ENCODE results near the gene SLC31A1.

The SLC31A1 gene

DNA sequence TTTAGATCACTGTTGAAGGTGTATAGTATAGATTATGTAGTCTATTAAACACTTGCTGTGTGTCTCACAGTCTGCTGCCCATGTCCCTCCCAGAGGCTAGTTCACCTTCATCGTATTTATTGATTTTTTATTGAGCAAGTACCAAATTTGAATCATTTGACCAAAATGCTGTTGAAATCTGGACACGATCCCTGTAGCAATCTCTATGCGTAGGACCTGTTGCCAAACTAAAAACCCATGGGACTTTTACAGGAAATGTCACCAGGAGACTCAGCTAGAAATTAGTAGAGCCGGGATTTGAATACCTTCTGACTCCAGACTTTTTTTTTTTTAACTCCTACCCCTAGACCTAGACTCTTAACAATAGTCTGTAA, 17.5 kb downstream of the SLC31A1 start:
- no peak overlapping the region for H3K4me3 ChIP-seq (replicated peaks; ENCODE audit: insufficient read depth, low read length)
- TF ChIP-seq REST (IDR thresholded peaks at IDR 0.05; ENCODE audit: insufficient replicate concordance, low read depth) (no peak), POLR2AphosphoS5 (IDR thresholded peaks at IDR 0.05; ENCODE audit: low read depth) (no peak), SPI1 (IDR thresholded peaks at IDR 0.05; ENCODE audit: borderline replicate concordance, low read depth) (no peak), GABPA (IDR thresholded peaks at IDR 0.05; ENCODE audit: low read depth) (no peak)
- TF ChIP-seq, protein P1, sequence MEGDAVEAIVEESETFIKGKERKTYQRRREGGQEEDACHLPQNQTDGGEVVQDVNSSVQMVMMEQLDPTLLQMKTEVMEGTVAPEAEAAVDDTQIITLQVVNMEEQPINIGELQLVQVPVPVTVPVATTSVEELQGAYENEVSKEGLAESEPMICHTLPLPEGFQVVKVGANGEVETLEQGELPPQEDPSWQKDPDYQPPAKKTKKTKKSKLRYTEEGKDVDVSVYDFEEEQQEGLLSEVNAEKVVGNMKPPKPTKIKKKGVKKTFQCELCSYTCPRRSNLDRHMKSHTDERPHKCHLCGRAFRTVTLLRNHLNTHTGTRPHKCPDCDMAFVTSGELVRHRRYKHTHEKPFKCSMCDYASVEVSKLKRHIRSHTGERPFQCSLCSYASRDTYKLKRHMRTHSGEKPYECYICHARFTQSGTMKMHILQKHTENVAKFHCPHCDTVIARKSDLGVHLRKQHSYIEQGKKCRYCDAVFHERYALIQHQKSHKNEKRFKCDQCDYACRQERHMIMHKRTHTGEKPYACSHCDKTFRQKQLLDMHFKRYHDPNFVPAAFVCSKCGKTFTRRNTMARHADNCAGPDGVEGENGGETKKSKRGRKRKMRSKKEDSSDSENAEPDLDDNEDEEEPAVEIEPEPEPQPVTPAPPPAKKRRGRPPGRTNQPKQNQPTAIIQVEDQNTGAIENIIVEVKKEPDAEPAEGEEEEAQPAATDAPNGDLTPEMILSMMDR (IDR thresholded peaks at IDR 0.05; ENCODE audit: insufficient read depth, low read length), result no peak
- no peak for DNase-seq (ENCODE audit: low read depth in 1 of 2, low spot score in 1 of 2)
- no peaks in the 10 kb centered on the region for H3K27me3 ChIP-seq (ENCODE audit: insufficient read depth, poor library complexity, severe bottlenecking)
- no peak overlapping the region for H3K27ac ChIP-seq (replicated peaks)

GRCh38 chr9:113241161-113241560, 19.8 kb downstream of the SLC31A1 start:
- H3K27me3 ChIP-seq (ENCODE audit: insufficient read depth, poor library complexity, severe bottlenecking), result no peaks in the 10 kb centered on the region
- no peak for DNase-seq (ENCODE audit: low read depth in 1 of 2, low spot score in 1 of 2)
- H3K27ac ChIP-seq (replicated peaks), result no peak overlapping the region
- no peak for TF ChIP-seq POLR2AphosphoS5 (IDR thresholded peaks at IDR 0.05; ENCODE audit: low read depth)
- no peak for TF ChIP-seq SPI1 (IDR thresholded peaks at IDR 0.05; ENCODE audit: borderline replicate concordance, low read depth)
- no peak for TF ChIP-seq REST (IDR thresholded peaks at IDR 0.05; ENCODE audit: insufficient replicate concordance, low read depth)
- TF ChIP-seq, protein P1 (IDR thresholded peaks at IDR 0.05; ENCODE audit: insufficient read depth, low read length), result no peak
- no peak overlapping the region for H3K4me3 ChIP-seq (replicated peaks; ENCODE audit: insufficient read depth, low read length)

DNA sequence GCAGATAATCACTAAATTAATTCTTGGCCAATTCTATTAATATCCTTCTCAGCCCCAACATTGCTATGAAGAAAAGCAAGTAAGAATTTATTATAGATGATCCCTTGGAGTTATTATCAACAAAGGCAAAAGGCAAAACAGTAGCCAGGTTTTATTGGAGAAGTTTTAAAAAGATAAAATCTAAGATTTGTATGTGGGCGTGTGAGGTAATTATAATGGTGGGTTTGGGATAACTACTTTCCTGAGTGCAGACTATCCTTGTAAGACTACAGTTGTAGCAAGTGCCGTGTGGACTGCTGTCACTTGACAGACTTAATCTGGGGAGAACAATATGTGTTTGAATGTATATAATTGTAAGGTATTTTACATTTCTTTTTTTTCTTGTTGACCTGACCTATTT, 23.2 kb downstream of the SLC31A1 start:
- Histone ChIP-seq H3K27me3 (ENCODE audit: insufficient read depth, poor library complexity, severe bottlenecking) (no peaks in the 10 kb centered on the region), H3K27ac (replicated peaks) (no peak overlapping the region), H3K4me3 (replicated peaks; ENCODE audit: insufficient read depth, low read length) (no peak overlapping the region)
- no peak for DNase-seq (ENCODE audit: low read depth in 1 of 2, low spot score in 1 of 2)
- no peak for TF ChIP-seq SPI1 (IDR thresholded peaks at IDR 0.05; ENCODE audit: borderline replicate concordance, low read depth)
- TF ChIP-seq, protein P1 (IDR thresholded peaks at IDR 0.05; ENCODE audit: insufficient read depth, low read length), result no peak
- TF ChIP-seq REST (IDR thresholded peaks at IDR 0.05; ENCODE audit: insufficient replicate concordance, low read depth), result no peak
- TF ChIP-seq GABPA (IDR thresholded peaks at IDR 0.05; ENCODE audit: low read depth), result no peak
- TF ChIP-seq POLR2AphosphoS5 (IDR thresholded peaks at IDR 0.05; ENCODE audit: low read depth), result no peak
